ENCODE data around the gene MSANTD1.

Gene MSANTD1

DNA sequence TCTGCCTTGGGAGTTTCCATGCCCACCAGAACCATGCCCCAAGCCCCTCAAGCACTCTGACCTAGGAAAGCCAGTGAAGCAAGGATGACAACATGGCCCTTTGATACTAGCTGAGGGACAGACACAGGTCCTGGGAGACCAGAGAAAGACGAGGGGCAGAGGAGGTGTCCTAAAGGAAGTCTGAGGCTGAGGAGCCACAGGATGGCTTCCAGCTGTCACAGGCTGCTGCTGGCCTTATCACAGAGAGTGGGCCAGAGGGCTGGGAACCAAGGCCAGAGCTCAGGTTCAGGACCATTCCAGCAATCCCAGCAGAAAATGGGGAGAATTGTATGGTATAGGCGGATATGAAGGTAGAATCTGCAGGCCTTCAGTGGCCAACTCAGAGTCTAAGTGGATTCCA is 31.7 kb upstream of the MSANTD1 start:
- DNase-seq = no peak

- DNase-seq = no peak
These were observed 31.2 kb upstream of the MSANTD1 start for GRCh38 chr4:3217771-3218170.

DNA sequence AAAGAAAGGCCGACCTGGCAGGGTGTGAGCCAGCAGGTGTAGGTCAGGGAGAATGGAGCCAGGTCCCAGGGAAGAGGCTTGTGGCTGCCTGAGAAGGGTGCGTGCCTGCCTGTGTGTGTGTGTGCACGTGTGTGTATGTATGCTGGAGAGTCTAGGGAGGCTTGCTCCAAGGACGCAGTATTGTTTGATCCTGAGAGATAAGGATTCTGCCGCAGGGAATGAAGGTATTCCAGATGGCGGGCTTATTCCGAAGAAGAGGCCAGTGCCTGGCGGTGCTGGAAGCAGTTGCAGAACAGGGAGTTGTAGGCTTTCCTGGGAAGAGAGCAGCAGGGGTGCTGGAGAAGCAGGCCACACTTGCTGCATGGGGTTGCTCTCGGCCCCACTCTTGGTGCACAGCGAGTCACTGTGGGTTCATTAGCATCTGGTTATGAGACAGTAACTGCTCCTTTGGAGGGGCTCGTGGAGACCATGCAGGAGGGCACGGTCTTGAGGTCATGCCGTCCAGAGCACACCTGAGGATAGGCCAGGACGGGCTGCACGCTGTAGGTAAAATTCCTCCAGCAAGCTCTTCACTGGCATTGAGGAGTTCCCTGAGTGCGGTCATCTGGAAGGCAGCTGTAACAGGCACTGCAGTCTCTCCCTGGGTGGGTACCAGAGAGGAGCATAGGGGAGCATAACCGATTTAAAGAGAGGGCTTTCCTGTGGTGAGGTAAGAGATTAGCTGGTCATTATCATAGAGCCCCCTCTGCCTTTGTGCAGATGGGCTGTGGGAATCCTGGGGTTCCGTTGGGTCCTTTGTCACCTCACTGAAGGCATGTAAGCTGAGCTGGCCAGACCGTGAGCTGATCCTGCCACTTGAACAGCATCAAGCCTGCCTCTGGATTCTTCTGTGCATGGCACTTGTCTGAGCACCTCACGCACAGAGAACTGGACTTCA is 29.9 kb upstream of the MSANTD1 start:
- no peak for DNase-seq

DNA sequence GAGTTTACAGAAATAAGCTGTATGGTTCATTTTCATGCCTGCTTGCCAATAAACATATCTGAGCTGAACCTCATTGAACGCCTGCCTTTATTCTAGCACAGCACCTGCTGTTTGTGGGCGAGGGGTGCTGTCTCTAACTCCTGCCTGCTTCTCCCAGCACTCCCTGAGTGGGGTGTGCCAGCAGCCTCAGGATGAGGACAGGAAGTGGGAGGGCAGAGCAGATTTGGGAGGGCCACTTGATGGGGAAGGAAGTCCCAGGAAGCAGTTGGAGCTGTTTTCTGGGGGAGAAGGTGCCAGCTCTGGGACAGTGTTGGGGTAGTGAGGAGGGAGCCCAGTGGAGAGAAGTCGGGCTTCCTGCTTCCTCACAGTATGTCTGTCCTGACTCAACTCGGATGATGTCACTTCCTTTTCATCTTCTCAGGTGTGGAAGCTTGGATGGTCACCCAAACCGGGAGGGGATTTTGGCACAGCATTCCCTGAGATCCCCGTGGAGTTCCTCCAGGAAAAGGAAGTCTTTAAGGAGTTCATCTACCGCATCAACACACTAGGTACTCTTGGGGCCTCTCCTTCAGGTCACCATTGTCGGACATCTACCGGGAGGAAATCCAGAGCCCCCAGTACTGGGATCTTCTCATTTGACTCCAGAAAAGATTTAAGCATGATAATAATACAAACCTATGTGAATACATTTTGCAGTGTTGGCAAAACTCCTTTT is 29.0 kb upstream of the MSANTD1 start:
- DNase-seq = no peak

- no peak for DNase-seq
These were observed 28.3 kb upstream of the MSANTD1 start for GRCh38 chr4:3220476-3221183.

- no peak for DNase-seq
These were observed 27.8 kb upstream of the MSANTD1 start for GRCh38 chr4:3221184-3221494.

DNA sequence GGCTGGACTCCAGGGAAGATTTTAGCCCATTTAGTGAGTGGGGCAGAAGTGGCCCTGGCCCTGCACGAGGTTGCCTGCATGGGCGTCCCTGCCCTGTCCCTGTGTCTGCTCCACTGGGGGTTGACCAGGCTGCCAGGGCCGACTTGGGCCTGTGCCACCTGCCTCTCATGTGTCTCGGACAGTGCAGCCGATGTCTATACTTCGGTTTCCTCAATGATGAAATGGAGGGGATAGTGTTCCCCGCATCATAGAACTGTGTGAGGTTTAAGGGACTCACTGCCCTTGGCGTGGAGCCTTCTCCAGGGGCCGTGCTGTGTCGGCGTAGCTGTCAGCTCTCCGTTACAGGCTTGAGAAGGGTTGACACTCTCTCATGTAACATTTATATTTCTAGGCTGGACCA is 27.0 kb upstream of the MSANTD1 start:
- no peak for DNase-seq

- no peak for DNase-seq
These were observed 25.6 kb upstream of the MSANTD1 start for GRCh38 chr4:3223346-3223745.

- DNase-seq = no peak
These were observed 24.8 kb upstream of the MSANTD1 start for GRCh38 chr4:3223956-3224748.

- no peak for DNase-seq
These were observed 23.7 kb upstream of the MSANTD1 start for GRCh38 chr4:3225071-3225850.

DNA sequence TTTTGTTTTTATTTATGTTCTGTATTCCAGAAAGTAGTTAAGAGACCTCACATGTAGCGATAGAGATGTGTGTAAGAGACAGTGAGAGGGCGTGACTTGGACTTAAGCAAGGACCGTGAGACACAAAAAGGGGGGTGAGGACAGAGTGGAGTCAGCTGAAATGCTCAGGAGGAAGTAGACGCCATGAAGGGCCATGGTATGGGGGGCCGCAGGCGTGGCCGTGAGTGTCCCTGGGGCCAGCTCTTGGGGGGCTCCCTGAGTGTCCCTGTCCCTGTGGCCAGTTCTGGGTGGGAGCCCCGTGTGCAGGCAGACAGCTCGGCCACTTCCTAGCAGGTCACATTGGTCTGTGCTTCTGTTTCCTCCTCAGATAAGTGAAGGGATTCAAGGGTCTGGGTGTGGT is 23.0 kb upstream of the MSANTD1 start:
- no peak for DNase-seq

DNA sequence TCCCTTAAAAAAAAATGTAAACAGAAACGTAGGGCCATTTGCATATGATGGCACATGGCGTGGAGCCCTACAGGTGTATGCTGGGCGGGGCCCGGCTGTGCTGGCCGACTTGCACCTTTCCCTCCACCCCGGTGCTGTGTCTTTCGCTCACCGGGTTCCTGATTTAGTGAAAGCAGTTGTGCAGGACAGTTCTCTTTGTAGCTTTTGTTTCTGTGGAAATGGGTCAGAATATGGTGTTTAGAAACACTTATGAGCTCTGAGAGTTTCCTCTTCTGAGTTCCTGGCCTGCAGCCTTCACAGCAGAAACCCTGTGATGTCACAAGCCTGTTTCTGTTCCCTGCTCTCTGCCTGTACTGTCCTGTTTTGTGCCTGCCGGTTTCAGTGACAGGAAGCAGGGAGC is 22.5 kb upstream of the MSANTD1 start:
- DNase-seq = no peak

GRCh38 chr4:3226944-3227343 is 22.0 kb upstream of the MSANTD1 start:
- DNase-seq = no peak

- no peak for DNase-seq
These were observed 20.9 kb upstream of the MSANTD1 start for GRCh38 chr4:3227878-3228675.

DNA sequence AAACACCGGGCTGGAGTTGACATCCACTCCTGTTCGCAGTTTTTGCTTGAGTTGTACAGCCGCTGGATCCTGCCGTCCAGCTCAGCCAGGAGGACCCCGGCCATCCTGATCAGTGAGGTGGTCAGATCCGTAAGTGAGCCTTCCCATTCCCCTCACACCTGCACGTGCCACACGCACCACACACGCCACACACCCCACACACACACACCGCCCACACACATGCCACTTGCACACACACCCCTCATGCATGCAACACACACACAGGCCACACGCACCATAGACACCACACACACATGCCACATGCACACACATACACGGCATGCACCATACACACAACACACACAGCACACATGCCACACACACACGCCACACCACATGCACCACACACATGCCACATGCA is 20.1 kb upstream of the MSANTD1 start:
- DNase-seq = no peak

GRCh38 chr4:3229328-3229727 is 19.6 kb upstream of the MSANTD1 start:
- no peak for DNase-seq

DNA sequence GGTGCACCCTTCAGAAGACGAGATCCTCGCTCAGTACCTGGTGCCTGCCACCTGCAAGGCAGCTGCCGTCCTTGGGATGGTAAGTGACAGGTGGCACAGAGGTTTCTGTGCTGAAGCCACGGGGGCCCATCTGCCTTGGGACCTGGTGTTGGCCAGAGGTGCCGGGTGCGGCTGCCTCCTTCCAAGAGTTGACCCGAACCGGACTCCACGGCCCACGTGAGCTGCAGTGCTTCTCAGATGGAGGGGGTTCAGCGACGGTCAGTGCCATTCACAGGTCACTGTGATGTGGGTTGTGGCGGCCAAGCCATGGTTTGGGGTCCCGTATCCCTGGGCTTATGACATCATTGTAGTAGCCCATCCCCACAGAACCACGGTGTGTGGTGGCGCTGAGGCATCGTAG is 19.0 kb upstream of the MSANTD1 start:
- no peak for DNase-seq

DNA sequence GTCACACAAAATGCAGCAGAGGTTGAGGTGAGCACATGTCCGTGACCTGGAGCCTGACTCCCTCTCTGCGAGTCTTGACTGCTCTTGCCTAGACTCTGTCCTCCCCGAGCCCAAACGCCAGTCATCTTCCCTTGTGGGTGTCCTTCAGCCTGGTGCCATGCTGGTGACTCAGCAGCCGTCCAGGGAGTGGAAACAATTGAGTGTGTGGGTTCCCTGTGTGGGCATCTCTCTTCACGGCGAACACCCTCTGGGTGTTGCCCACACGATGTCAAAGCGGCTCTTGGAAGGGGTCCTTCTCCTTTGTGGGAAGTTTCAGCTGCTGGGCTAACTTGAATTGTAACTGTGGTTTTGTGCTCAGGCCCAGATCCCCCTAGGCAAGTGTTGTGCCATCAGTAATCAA is 17.5 kb upstream of the MSANTD1 start:
- no peak for DNase-seq

GRCh38 chr4:3232001-3232400 is 17.0 kb upstream of the MSANTD1 start:
- DNase-seq = no peak

- DNase-seq = no peak
These were observed 16.1 kb upstream of the MSANTD1 start for GRCh38 chr4:3232871-3233271.

DNA sequence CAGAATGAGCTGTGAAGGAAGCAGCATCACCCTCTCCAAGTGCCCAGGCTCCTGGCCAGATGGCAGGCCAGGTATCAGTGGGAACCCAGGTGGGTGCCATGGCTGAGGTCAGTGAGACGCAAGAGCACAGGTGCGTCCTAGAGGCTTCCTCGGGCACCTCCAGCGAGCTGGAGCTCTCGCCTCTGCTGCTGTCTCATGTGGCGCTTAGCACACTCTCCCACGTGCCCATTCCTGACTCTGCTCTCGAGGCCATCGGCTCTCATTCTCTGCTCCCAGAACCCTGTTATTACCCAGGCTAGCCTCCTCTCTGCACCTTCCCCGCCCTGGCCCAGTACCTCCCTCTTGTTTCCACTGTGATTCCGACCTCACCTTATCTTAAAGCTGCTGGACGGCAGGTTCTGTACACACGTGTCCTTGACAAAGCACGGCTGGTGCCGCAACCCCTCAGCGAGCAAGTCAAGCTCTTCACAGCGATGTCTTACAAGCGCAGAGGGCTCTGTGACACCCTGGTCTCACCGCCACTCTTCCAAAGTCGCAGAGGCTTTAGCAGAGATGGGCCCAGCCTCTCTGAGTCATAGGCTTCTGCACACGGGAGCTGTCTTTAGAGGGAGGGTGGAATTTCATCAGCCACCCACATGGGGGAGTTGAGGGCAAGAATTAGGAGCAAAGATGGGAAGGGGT is 15.4 kb upstream of the MSANTD1 start:
- DNase-seq = peak; percentile 50
